GM21737 (cell line): Measurements from ENCODE around the gene LIN9.
"Not testable (repeated sequence)": the region's sequence is repeated elsewhere in the genome, so short reads cannot be mapped to it uniquely, and the experiment has no call there.

Experiments used
- ATAC-seq: cut with Tn5 transposase; IDR thresholded peaks from one replicate; pipeline ENCODE4 v1.9.1; 2021; ENCODE audit warnings: mild to moderate bottlenecking, moderate library complexity; ENCODE audit not compliant: unreplicated experiment

The LIN9 gene

GRCh38 chr1:226276987-226277386 lies 32.0 kb downstream of the LIN9 start:
- ATAC-seq: no peak

- no peak for ATAC-seq
Observed at GRCh38 chr1:226276077-226276682, 32.8 kb downstream of the LIN9 start.

- no peak for ATAC-seq
Observed at GRCh38 chr1:226274138-226274537, 34.8 kb downstream of the LIN9 start.

- not testable (repeated sequence) for ATAC-seq
Observed at GRCh38 chr1:226272233-226272902, 36.6 kb downstream of the LIN9 start.

GRCh38 chr1:226268421-226269124 lies 40.4 kb downstream of the LIN9 start:
- ATAC-seq: no peak

- no peak for ATAC-seq
Observed at GRCh38 chr1:226261818-226262217, 47.1 kb downstream of the LIN9 start.

GRCh38 chr1:226255380-226255779 lies 53.6 kb downstream of the LIN9 start:
- ATAC-seq: no peak

GRCh38 chr1:226253933-226254332 lies 55.0 kb downstream of the LIN9 start:
- ATAC-seq: no peak

- not testable (repeated sequence) for ATAC-seq
Observed at GRCh38 chr1:226252841-226253240, 56.1 kb downstream of the LIN9 start.

- no peak for ATAC-seq
Observed at GRCh38 chr1:226250511-226250910, 58.5 kb downstream of the LIN9 start.

GRCh38 chr1:226248796-226249195 lies 60.2 kb downstream of the LIN9 start:
- ATAC-seq: no peak

- ATAC-seq: no peak
Observed at GRCh38 chr1:226248091-226248490, 60.9 kb downstream of the LIN9 start.

- no peak for ATAC-seq
Observed at GRCh38 chr1:226239421-226239820, 69.5 kb downstream of the LIN9 start.

GRCh38 chr1:226236826-226237225 lies 72.1 kb downstream of the LIN9 start:
- no peak for ATAC-seq

GRCh38 chr1:226233806-226234205 lies 75.2 kb downstream of the LIN9 start:
- no peak for ATAC-seq

- ATAC-seq: peak; percentile 75
Observed at GRCh38 chr1:226233293-226233692, 75.7 kb downstream of the LIN9 start.

GRCh38 chr1:226226601-226227000 lies 82.4 kb downstream of the LIN9 start:
- no peak for ATAC-seq

- peak; percentile 59 for ATAC-seq
Observed at GRCh38 chr1:226223786-226224244, 85.1 kb downstream of the LIN9 start.

GRCh38 chr1:226223157-226223785 lies 85.7 kb downstream of the LIN9 start, which contains the start of gene MIXL1:
TSS of gene MIXL1 (plus strand) at chr1:226223664. CDS start at chr1:226223682, 18 bp downstream.
- ATAC-seq: peak; percentile 44

- ATAC-seq: no peak
Observed at GRCh38 chr1:226222686-226223085, 86.3 kb downstream of the LIN9 start.

GRCh38 chr1:226220473-226221189 lies 88.3 kb downstream of the LIN9 start:
- no peak for ATAC-seq
